A549 (cell line): Measurements from ENCODE around the gene IFITM5. TPM values are rescaled to one million over a fixed set of nuclear protein-coding genes. Genes with fewer than 3 reads are reported as not detected.

Source experiments
- ATAC-seq, 2 experiments: fragments of 200-7000 bp in 1 of 2; fragments of >200 bp in 1 of 2; cut with Nextera tagmentation in 1 of 2; cut with Tn5 transposase in 1 of 2; 3 replicates each; pipeline versions ENCODE4 v1.8.0 to v1.9.1; 2018 to 2020; ENCODE audit warnings: mild to moderate bottlenecking in 1 of 2, moderate library complexity in 1 of 2
- CTCF ChIA-PET: fragments of 300-600 bp; sonication (Branson Sonifier 250); formaldehyde crosslinking; extraction: SDS; loops from one replicate; lab custom pipeline; 2021; ENCODE audit warnings: antibody characterized with exemption, inconsistent platforms; lab: Yijun Ruan, JAX
- POLR2A ChIA-PET: fragments of 350-600 bp; formaldehyde crosslinking; extraction: SDS; loops from one replicate; lab custom pipeline; 2021; ENCODE audit warnings: antibody characterized with exemption, inconsistent platforms; lab: Yijun Ruan, JAX
- DNase-seq, 2 experiments: peaks; one replicate each; pipeline versions ENCODE4 v3.0.0 to v3.0.0-alpha.2; 2011 to 2016; ENCODE audit warnings: low read depth in 1 of 2, low spot score in 1 of 2
- FAIRE-seq: peaks from 2 replicates; lab custom pipeline; 2011; peaks lifted over from hg19 to GRCh38; lab: Jason Lieb, UNC
- H3K27ac ChIP-seq, 2 experiments: fragments of >200 bp; sonication (Bioruptor Twin); formaldehyde crosslinking; 3 replicates each; pipeline ENCODE4 v1.5.1; 2016 to 2017
- H3K4me1 ChIP-seq: fragments of >200 bp; sonication (Bioruptor Twin); formaldehyde crosslinking; 3 replicates; pipeline ENCODE4 v1.6.1; 2016
- H3K4me2 ChIP-seq: fragments of >200 bp; sonication (Bioruptor Twin); formaldehyde crosslinking; 3 replicates; pipeline ENCODE4 v1.6.1; 2016
- H3K4me3 ChIP-seq: fragments of >200 bp; sonication (Bioruptor Twin); formaldehyde crosslinking; 3 replicates; pipeline ENCODE4 v1.5.1; 2016
- H3K9me3 ChIP-seq: fragments of >200 bp; sonication (Bioruptor Twin); formaldehyde crosslinking; 3 replicates; pipeline ENCODE4 v1.6.1; 2016
- BHLHE40 ChIP-seq: IDR thresholded peaks from 2 replicates; pipeline ENCODE4 v1.6.1; 2012; ENCODE audit warnings: low read depth, low read length, inconsistent platforms
- CTCF ChIP-seq: fragments of >200 bp; sonication (Bioruptor Twin); formaldehyde crosslinking; IDR thresholded peaks from 3 replicates; pipeline ENCODE4 v1.5.1; 2016
- EHMT2 ChIP-seq: fragments of 200-600 bp; sonication (generic); IDR thresholded peaks from 2 replicates; pipeline ENCODE4 v1.6.1; 2016; ENCODE audit warnings: antibody characterized with exemption, low read depth, mild to moderate bottlenecking, moderate library complexity
- FOSB ChIP-seq: fragments of 250-450 bp; sonication (Bioruptor Pico); IDR thresholded peaks from 2 replicates; pipeline ENCODE4 v1.5.0; 2020; ENCODE audit warnings: mild to moderate bottlenecking, moderate library complexity
- FOXS1 ChIP-seq: fragments of 250-450 bp; sonication (Bioruptor Pico); IDR thresholded peaks from 2 replicates; pipeline ENCODE4 v1.5.0; 2020; ENCODE audit warnings: mild to moderate bottlenecking, moderate library complexity
- HEYL ChIP-seq: fragments of 250-450 bp; sonication (Bioruptor Pico); IDR thresholded peaks from 2 replicates; pipeline ENCODE4 v1.8.0; 2021; ENCODE audit warnings: mild to moderate bottlenecking, moderate library complexity
- HOXA7 ChIP-seq: fragments of 250-450 bp; sonication (Bioruptor Pico); IDR thresholded peaks from 2 replicates; pipeline ENCODE4 v1.5.0; 2020; ENCODE audit warnings: mild to moderate bottlenecking, moderate library complexity
- HOXB13 ChIP-seq: fragments of 250-450 bp; sonication (Bioruptor Pico); IDR thresholded peaks from 2 replicates; pipeline ENCODE4 v1.5.0; 2020; ENCODE audit warnings: low read depth, mild to moderate bottlenecking, moderate library complexity
- HOXB5 ChIP-seq: fragments of 250-450 bp; sonication (Bioruptor Pico); IDR thresholded peaks from 2 replicates; pipeline ENCODE4 v1.5.0; 2020; ENCODE audit warnings: mild to moderate bottlenecking, moderate library complexity
- JUN ChIP-seq, 2 experiments: fragments of >200 bp; sonication (Bioruptor Twin); formaldehyde crosslinking; IDR thresholded peaks; 2 replicates in 1 of 2; 3 replicates in 1 of 2; pipeline ENCODE4 v1.6.1; 2016 to 2017
- JUNB ChIP-seq: fragments of >200 bp; sonication (Bioruptor Twin); formaldehyde crosslinking; IDR thresholded peaks from 2 replicates; pipeline ENCODE4 v1.6.1; 2016
- KDM5A ChIP-seq: fragments of 200-600 bp; sonication (generic); IDR thresholded peaks from 2 replicates; pipeline ENCODE4 v1.6.1; 2016; ENCODE audit warnings: antibody characterized with exemption, mild to moderate bottlenecking
- MAX ChIP-seq: IDR thresholded peaks from 2 replicates; pipeline ENCODE4 v1.6.1; 2012
- MAZ ChIP-seq: fragments of 150-350 bp; IDR thresholded peaks from 2 replicates; pipeline ENCODE4 v1.6.1; 2014; ENCODE audit warnings: antibody characterized with exemption, low read depth, low read length, borderline replicate concordance
- NR3C1 ChIP-seq: fragments of >200 bp; sonication (Bioruptor Twin); formaldehyde crosslinking; IDR thresholded peaks from 3 replicates; pipeline ENCODE4 v1.6.1; 2017
- POLR2A ChIP-seq: IDR thresholded peaks from 2 replicates; pipeline ENCODE4 v1.6.1; 2012; ENCODE audit warnings: mild to moderate bottlenecking, low read length
- POLR2AphosphoS2 ChIP-seq: conservative IDR thresholded peaks from 2 replicates; pipeline ENCODE4 v1.6.1; 2012; ENCODE audit warnings: low read length, improper control_type of control experiment, inconsistent platforms
- RAD21 ChIP-seq, 2 experiments: fragments of >200 bp in 1 of 2; sonication (Bioruptor Twin) in 1 of 2; formaldehyde crosslinking in 1 of 2; IDR thresholded peaks in 1 of 2; conservative IDR thresholded peaks in 1 of 2; 2 replicates in 1 of 2; 3 replicates in 1 of 2; pipeline ENCODE4 v1.6.1; 2012 to 2018; ENCODE audit warnings: inconsistent platforms in 1 of 2
- TFCP2L1 ChIP-seq: fragments of 250-450 bp; sonication (Bioruptor Pico); IDR thresholded peaks from 2 replicates; pipeline ENCODE4 v1.5.0; 2021; ENCODE audit warnings: mild to moderate bottlenecking
- USF2 ChIP-seq: fragments of 450-650 bp; IDR thresholded peaks from 2 replicates; pipeline ENCODE4 v1.6.1; 2014; ENCODE audit warnings: antibody characterized with exemption
- ZFP36 ChIP-seq: fragments of 450-650 bp; IDR thresholded peaks from 2 replicates; pipeline ENCODE4 v1.6.1; 2014; ENCODE audit warnings: borderline replicate concordance; ENCODE audit not compliant: partially characterized antibody
- WGBS: methylation state at CpG from one replicate; pipeline ENCODE4 v1.1.6; 2017; ENCODE audit errors: missing lambda C conversion rate; 5-methylcytosine and 5-hydroxymethylcytosine counted together
- polyA plus RNA-seq, 4 experiments: library from polyadenylated mRNA; depleted of rRNA in 3 of 4; stranded (reverse); fragments of >200 nt; fragmentation: RNase III in 1 of 4; extraction: RNeasy Plus Mini Kit Qiagen cat#74134 plus additional on column Dnase treatment in 1 of 4; gene quantifications; 2 replicates in 3 of 4; 3 replicates in 1 of 4; pipeline ENCODE4 v1.2.3, GENCODE V29; 2011 to 2017
- TF ChIP-seq, protein P1 (sequence below): fragments of >200 bp; sonication (Bioruptor Twin); formaldehyde crosslinking; IDR thresholded peaks from 3 replicates; pipeline ENCODE4 v1.6.1; 2016
- TF ChIP-seq, protein P2 (sequence below): IDR thresholded peaks from 2 replicates; pipeline ENCODE4 v1.6.1; 2012; ENCODE audit warnings: low read depth, borderline replicate concordance
- TF ChIP-seq, protein P3 (sequence below): fragments of 250-450 bp; sonication (Bioruptor Pico); IDR thresholded peaks from 2 replicates; pipeline ENCODE4 v1.5.0; 2021; ENCODE audit warnings: mild to moderate bottlenecking, moderate library complexity, borderline replicate concordance

IFITM5 gene
- polyA plus RNA-seq, 2 of the 4 experiments (the other 2 are of a cell fraction) = not detected

GRCh38 chr11:279040-279965 is 20.0 kb downstream of the IFITM5 start:
- Histone ChIP-seq H3K27ac (0 out of 6 replicates have a peak overlapping the region, but pooled peaks of 1 of the 2 experiments have one; percentile 6), H3K4me2 (peak overlapping the region; percentile 85), H3K4me3 (peak overlapping the region; percentile 33; the same call in 2 of the 3 replicates), H3K4me1 (peaks cover 14% of the 10 kb centered on the region; the same call in 1 of the 3 replicates), H3K9me3 (no peaks in the 10 kb centered on the region; the same call in 2 of the 3 replicates)
- ChIA-PET POLR2A (interaction anchor here (0.5 kb wide), 1 partner anchor 75 kb away, joined by 4 read pairs; no protein-coding TSS in a partner anchor), CTCF (interaction anchor here (0.9 to 3.1 kb wide), 3 partner anchors 20 to 60 kb away, joined by 3 to 12 read pairs (median 3); no protein-coding TSS in a partner anchor)
- 69% methylated on average over 55 of the region's 97 CpGs for WGBS
- TF ChIP-seq FOSB (CRISPR knock-in tag) = no peak
- TF ChIP-seq HEYL = no peak
- no peak for TF ChIP-seq BHLHE40
- no peak for TF ChIP-seq ZFP36
- no peak for TF ChIP-seq HOXB13 (CRISPR knock-in tag)
- TF ChIP-seq, protein P1, sequence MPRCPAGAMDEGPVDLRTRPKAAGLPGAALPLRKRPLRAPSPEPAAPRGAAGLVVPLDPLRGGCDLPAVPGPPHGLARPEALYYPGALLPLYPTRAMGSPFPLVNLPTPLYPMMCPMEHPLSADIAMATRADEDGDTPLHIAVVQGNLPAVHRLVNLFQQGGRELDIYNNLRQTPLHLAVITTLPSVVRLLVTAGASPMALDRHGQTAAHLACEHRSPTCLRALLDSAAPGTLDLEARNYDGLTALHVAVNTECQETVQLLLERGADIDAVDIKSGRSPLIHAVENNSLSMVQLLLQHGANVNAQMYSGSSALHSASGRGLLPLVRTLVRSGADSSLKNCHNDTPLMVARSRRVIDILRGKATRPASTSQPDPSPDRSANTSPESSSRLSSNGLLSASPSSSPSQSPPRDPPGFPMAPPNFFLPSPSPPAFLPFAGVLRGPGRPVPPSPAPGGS = no peak
- TF ChIP-seq POLR2AphosphoS2 = no peak
- TF ChIP-seq, protein P2, sequence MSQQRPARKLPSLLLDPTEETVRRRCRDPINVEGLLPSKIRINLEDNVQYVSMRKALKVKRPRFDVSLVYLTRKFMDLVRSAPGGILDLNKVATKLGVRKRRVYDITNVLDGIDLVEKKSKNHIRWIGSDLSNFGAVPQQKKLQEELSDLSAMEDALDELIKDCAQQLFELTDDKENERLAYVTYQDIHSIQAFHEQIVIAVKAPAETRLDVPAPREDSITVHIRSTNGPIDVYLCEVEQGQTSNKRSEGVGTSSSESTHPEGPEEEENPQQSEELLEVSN = no peak
- TF ChIP-seq EHMT2 = no peak
- TF ChIP-seq NR3C1 = no peak
- TF ChIP-seq MAZ = no peak
- TF ChIP-seq TFCP2L1 (CRISPR knock-in tag) = no peak
- TF ChIP-seq RAD21 (conservative IDR thresholded peaks at IDR 0.05 in 1 of 2, IDR thresholded peaks at IDR 0.05 in 1 of 2) = no peak
- TF ChIP-seq FOXS1 = no peak
- no peak for TF ChIP-seq JUN (IDR thresholded peaks at IDR 0.05)
- ATAC-seq (no peak), DNase-seq (no peak), FAIRE-seq (no peak)

- H3K9me3 ChIP-seq = no peaks in the 10 kb centered on the region; the same call in 2 of the 3 replicates
- no peak within 1 kb of the TSS for H3K4me2 ChIP-seq
- no peak for FAIRE-seq
- CTCF ChIA-PET = interaction anchor here (1.1 to 3.1 kb wide), 3 partner anchors 19 to 99 kb away, joined by 3 to 12 read pairs (median 3); no protein-coding TSS in a partner anchor
- H3K27ac ChIP-seq = no peak within 1 kb of the TSS
- POLR2A ChIA-PET = no interaction called here
- 75% methylated on average over 21 of the region's 21 CpGs for WGBS
- no peak within 1 kb of the TSS for H3K4me3 ChIP-seq
- peaks cover 14% of the 10 kb centered on the region; the same call in 1 of the 3 replicates for H3K4me1 ChIP-seq
- no peak for DNase-seq
- no peak for ATAC-seq
- TF ChIP-seq KDM5A (no peak), HOXB5 (CRISPR knock-in tag) (no peak), USF2 (no peak), MAX (no peak), HEYL (no peak), HOXB13 (CRISPR knock-in tag) (no peak), JUNB (no peak), HOXA7 (no peak), FOXS1 (no peak), CTCF (no peak), BHLHE40 (no peak), POLR2AphosphoS2 (no peak), POLR2A (no peak)
- TF ChIP-seq, protein P2 = no peak
- TF ChIP-seq, protein P3, sequence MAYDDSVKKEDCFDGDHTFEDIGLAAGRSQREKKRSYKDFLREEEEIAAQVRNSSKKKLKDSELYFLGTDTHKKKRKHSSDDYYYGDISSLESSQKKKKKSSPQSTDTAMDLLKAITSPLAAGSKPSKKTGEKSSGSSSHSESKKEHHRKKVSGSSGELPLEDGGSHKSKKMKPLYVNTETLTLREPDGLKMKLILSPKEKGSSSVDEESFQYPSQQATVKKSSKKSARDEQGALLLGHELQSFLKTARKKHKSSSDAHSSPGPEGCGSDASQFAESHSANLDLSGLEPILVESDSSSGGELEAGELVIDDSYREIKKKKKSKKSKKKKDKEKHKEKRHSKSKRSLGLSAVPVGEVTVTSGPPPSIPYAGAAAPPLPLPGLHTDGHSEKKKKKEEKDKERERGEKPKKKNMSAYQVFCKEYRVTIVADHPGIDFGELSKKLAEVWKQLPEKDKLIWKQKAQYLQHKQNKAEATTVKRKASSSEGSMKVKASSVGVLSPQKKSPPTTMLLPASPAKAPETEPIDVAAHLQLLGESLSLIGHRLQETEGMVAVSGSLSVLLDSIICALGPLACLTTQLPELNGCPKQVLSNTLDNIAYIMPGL (CRISPR knock-in tag) = no peak
These were observed 21.1 kb downstream of the IFITM5 start, which contains the start of gene NLRP6 for GRCh38 chr11:278001-278951. Gene NLRP6 (plus strand): TSS chr11:278407. CDS start chr11:278570, 163 bp downstream.
